GDM1 (cell line): ENCODE measurements around the gene MDM4.
"Not testable (repeated sequence)": the region's sequence is repeated elsewhere in the genome, so short reads cannot be mapped to it uniquely, and the experiment has no call there.

Experiments
- DNase-seq: peaks from one replicate; lab custom pipeline; 2025; lab: John Stamatoyannopoulos, UW

Gene MDM4, protein sequence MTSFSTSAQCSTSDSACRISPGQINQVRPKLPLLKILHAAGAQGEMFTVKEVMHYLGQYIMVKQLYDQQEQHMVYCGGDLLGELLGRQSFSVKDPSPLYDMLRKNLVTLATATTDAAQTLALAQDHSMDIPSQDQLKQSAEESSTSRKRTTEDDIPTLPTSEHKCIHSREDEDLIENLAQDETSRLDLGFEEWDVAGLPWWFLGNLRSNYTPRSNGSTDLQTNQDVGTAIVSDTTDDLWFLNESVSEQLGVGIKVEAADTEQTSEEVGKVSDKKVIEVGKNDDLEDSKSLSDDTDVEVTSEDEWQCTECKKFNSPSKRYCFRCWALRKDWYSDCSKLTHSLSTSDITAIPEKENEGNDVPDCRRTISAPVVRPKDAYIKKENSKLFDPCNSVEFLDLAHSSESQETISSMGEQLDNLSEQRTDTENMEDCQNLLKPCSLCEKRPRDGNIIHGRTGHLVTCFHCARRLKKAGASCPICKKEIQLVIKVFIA

DNA sequence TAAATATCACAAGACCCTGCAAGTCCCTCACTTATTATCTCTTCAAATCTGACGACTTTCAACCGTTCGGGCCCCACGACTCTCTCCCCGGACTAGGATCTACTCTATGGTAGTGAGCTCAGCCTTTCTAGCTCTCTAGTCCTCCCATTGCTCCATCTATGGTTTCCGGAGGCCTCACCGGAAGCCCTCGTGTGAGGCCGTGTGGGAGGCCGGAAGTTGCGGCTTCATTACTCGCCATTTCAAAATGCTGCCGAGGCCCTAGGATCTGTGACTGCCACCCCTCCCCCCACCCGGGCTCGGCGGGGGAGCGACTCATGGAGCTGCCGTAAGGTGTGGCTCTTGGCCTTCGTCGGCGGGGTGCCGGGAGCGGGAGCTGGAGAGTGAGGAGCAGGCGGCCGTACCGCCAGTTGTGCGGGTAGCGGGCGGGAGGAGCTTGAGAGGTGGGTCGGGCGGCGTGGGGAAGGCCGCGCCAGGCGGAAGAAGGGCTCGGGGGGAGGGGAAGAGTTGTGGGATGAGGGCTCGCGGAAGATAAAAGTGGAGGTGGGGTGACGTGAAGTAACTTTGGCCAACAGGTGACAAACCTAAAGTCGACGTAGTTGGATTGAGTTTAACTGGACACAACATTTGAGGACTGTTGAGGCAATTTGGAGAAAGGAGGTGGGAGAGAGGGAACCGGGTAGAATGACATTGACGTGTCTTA is at the start of gene MDM4:
TSS of gene MDM4 (plus strand) at position 227 of the 700 bp plus-strand sequence. CDS start 9,113 bp downstream, outside the sequence.
- DNase-seq, result peak; percentile 93

DNA sequence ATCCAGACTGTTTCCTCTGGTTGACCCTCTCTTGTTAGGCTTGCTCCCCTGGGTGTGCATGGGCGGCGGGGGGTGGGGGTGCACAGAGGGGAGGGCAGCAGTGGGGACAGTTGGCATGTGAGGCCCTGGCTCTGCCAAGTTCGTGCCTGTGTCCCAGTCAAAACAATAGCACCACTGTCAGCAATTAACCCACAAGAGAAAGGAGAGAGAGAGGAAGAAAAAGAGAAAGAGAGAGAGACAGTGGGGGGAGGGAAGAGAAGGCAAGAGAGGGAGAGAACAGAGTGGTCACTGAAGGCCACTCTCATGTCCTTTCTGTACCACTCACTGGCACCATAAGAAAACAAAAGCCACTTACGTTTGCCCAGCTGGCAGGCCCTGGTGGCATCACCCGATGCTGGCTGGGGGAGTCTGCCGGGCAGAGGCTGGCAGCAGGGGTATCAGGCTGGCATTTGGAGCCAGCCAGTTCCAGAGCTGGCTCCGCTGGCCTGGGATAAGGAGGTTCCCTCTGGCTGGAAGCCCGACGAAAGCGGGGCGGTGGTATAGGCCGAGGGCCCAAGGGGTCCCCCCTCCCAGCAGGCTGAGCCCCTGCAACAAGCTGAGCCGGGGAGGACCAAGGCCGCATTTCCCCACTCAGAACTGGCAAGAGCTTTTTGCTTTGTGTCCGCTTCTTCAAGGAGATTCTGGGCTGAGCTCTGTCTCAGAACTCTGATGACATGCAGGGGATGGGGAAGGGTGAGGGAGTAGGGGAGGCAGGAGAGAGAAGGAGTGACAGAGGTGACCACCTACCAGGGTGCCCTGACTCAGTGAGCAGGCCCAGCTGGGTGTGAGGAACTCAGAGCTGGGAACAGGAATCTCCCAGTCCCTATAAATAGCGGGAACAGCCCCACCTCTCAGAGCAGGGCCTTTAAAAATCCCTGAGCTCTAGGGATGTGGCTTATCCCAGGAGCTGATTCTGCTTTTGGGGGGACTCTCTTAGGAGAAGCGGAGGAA is 49.5 kb upstream of the MDM4 start:
- no peak for DNase-seq

DNA sequence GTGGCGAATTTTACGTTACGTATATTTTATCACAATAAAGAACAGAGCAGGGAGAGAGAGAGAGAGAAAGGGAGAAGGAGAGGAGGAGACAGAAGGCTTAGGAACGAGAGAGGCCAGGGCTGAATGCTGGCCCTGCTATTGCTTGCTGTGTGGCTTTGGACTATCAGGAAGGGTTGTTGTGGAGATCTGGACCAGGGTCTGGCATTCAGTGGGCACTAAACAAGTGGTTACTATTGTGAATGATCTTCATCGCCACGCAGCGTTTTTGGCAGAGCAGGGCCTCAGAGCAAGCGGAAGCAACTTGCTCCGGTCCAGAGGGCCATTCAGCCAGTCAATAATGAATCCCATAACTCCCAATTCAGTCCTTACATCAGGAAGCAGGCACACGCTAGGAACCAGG is 48.0 kb upstream of the MDM4 start:
- DNase-seq, result no peak

DNA sequence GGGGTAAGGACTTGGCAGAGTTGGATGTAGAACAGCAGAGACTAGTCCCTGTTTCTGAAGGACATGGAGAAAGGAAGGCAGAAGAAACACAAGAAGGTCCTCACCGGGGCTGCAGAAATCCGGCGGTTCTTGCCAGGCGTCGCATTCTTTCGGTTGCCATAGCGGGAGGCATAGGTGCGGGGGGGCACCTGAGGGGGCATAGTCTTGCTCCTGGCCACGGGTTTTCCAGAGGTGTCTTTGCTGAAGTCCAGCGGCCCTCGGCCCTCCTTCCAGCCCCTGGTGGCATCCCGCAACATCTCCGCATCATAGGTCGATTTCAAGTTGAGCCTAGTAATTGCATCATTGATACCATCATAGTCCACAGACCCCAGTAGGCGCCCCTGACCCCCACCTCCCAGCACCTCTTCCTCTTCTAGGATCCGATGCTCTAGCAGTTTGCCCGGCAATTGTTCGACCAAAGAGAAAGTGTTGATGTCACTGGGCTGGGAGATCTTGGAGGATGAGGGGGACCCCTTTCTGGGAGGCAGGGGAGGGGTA is 47.4 kb upstream of the MDM4 start:
- no peak for DNase-seq

DNA sequence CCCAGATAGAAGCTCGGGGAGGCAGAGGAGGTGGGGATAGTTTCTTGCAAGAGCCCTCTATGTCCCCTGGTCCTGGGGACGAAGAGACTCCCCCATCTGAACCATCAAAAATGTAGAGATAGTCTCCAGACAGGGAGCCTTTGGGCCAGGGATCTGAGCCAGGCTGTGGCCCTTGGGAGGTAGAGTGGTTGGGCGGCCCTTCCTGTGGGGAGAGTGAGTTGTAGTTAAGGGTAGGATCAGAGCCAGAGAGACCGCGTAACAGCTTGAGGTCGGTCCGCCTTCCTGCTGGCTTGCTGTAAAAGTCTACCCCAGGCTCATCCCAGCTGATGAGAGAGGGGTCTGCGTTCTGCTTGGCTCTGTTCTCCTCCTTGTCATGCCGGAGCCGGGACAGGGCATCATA is 46.9 kb upstream of the MDM4 start:
- no peak for DNase-seq

DNA sequence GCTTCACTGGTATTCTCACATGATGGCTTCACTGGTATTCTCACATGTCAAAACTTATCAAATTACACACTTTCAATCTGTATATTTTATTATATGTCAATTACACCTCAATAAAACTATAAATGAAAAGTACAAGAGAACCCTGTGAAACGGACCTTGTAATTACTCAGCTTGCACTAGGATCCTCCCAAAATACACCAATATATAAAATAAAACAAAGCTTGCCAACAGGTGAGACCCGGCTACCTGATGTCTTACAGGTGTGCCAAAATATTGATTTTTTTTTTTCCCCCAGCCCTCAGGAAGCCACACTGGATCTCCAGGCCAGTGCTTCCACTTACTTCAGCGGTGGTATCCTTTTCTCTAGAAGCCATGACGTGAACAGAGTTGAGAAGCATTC is 44.5 kb upstream of the MDM4 start:
- DNase-seq, result no peak

DNA sequence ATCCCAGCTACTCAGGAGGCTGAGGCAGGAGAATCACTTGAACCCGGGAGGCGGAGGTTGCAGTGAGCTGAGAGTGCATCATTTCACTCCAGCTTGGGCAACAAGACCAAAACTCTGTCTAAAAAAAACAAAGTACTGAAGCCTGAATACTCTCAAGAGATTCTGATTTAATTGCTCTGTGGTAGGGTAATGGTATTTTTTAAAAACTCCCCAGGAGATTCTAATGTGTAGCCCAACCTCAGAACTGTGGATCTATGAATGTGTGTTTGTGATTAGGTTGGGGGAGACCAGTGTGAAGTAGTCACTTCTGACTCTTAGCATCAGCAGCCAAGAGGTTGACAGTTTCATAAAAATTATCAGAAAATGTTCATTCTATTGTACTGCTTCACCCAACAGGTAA is 43.5 kb upstream of the MDM4 start:
- no peak for DNase-seq

DNA sequence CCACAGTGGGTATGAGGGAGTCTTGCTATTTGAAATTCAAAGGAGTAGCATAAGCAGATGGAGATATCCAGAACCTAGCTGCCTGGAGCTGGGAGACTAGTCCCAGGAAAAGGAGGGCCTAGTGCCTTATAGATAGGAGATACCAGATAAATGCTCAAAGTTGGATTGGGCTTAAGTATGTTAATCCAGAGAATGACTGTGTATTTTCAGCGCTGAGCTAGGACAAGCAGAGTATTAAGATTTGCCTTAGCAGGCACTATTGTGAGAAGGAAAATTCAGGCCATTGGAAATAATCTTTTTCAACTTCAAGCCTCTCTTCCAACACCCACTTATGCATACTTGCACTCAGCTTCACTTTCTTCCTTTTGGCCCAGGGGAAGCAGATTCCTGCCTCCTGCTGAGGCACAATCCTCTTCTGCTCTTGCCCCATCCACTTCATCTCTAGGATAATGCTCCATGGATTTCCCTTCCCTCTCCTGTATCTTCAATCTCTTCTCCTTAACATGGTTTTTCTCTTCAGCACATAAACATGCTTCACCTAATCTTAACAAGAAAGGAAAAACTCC is 42.7 kb upstream of the MDM4 start:
- no peak for DNase-seq

DNA sequence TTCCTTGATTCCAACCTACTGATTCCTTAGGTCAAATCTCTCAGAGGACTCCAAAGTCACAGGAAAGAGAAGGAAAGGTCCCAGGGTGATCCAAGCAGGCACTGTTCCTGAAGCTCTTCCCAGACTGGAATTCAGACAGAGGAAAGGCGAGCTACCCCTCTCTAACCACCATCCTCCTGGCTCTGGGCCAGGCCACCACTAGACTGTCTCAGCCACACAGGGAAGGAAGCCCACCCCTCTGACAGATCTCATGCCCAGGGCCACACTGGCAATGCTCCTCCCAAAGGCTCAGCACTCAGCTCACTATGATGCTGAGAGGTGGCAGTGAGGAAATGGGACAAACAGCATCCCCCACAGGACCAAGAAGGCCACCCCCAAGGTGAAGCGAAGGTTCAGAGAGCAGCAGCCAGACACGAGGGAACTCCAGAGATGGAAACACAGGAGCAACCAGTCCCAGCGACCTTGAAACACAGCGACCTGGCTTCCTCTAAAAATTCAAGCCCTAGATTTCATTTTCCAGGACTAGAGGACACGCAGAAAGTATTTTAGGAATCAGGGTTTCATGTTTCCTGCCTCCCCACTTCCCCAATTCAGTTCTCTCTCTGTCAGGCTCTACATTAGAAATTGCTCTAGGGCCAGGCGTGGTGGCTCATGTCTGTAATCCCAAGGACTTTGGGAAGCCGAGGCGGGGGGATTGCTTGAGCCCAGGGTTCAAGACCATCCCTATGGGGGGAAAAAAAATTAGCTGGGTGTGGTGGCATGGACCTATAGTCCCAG is 40.4 kb upstream of the MDM4 start:
- DNase-seq, result peak; percentile 39

DNA sequence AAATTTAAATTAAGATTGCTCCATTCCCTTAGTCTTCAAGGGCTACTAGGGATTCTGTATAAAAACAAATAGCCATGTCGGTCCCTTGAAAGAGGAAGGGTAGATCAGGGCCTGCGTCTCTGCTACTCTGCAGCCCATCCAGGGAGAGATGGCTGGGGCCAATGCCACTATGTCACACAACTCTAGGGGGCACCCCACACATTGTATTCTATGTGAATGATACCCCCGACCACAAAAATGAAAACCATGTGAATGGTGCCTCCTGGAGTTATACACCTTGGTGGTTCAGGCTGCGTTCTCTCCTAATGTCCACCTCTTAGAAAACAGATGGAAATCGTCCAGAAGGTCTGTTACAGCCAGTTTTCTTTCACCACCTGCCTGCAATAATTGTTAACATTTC is 39.6 kb upstream of the MDM4 start:
- DNase-seq, result peak; percentile 22

DNA sequence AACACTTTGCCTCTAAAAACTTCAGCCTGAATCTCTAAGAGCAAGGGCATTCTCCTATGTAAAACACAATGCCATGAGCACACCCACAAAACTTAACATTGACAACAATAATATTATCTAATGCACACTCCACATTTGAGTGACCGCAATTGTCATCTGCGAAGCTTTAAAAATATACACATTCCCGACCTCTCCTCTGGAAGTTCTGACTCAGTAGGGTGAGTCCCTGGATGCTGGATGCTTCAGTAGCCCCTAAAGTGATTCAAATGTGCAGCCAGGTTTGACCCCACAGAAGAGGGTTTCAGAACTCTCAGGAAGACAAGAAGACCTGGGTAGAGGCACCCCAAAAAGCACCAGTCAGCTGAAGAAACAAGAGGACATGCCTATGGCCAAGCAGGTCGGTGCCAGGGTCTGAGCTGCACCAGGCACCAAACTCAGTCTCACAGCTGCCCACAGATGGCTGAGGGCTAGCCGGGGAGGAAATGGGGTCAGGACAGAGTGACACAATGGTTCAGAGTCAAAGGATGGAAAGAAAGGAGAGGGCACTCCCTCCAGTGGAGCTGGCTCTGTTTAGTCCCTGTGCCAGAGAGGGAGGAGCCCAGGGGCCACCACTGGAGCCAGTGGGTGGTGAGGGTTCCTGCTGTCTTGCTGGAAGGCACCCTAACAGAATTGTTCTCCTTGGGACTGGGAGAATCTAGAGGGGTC is 39.0 kb upstream of the MDM4 start:
- no peak for DNase-seq

DNA sequence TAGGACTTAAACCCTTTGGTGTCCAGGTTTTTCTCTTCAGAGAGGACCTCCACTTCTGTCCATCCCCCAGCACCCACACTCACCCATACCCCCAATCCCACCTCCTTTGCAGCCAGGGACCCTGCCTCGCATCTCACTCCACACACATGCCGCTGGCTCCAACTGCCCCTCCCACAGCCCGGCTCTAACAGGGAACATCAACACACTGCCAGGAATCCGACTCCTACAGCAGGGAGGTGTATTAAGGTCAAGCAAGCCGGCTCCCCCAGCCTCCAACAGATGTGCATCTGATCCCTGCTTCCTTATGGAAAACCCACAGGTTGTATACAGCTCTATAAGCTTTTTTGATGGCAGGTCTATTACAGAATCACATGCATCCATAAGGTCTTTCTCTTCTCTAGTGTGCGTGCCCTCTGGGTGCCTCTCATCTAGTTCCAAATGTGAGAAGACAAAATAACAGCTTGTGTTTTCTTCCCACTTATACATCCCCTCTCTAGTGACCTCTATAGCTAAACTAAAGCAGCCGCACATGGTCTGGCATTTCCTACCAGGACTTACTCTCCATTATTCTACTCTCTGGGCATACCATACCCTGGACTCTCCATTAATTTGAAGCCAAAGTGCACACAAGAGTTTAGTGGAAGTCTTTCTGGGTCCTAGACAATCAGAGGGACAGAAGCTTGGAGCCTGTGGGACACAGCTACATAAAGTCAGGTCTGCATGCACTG is 37.9 kb upstream of the MDM4 start:
- DNase-seq, result no peak

DNA sequence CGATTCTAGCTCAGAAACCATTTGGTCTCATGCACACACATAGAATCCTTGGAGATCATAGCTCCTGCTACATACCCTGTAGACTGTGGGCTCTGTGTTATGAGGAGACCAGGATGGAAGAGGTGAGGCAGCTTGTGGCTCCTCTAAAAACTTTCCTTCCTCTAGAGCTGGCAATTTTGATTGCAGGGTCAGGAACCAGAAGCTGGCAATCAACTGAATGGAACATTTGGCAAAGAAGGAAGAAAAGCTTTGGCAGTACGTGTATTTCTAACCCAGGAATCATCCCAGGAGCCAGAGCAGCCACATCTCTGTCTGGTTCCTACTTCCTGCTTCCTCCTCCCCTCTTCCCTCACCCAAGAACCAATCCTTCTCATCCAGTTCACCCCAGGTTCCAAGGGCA is 37.3 kb upstream of the MDM4 start:
- DNase-seq, result no peak

DNA sequence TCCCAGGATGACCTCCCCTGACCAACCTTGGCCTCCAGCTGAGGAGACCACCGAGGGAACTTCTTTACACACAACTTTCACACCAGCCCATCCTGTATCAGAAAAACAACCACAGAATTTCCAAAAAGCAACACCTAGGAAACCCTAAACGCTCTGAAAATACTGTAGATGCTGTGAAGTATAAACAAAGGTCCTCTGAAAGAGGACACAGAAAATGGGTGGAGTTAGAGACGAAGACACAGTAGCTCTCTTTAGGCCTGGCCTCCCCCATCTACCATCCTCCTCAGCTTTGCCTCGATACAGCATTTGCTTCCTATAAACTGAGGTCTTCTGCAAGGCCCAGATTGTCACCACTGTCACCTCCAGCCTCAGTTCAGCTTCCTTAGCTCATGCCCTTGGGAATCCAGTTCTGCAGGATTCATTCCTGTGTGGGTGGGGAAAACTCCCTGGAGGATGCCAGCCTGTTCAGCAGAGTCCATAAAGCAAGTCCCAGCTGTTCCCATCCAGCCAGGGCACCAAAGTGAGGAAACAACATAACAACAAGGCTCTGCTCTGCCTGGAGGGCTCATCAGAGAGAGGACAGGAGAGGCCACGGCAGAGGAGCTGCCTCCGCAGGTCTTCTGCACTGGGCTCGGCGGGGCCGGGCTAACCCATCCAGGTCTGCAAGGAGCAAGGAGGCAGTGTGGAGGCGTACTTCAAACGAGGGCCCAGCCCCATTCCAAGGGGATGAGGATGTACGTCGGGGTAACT is 36.6 kb upstream of the MDM4 start:
- DNase-seq, result no peak

DNA sequence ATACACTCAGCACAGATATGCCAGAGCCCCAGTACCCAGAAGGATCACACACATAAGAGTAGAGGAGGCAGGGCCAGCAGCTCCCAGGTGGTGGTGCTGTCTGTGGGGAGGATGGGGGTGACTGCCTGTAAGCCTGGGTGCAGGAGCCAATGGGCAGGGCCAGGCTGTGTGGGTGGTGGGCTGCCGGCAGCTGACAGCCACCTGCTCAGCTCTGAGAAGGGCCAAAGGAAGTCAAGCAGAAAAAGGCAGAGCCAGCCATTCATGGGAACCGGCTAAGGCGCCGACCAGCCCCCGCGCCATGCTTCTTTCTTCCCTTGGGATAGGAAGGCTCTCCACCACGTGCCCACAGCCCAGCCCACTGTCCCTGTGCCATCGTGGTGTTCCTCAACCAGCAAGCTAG is 35.7 kb upstream of the MDM4 start:
- no peak for DNase-seq

DNA sequence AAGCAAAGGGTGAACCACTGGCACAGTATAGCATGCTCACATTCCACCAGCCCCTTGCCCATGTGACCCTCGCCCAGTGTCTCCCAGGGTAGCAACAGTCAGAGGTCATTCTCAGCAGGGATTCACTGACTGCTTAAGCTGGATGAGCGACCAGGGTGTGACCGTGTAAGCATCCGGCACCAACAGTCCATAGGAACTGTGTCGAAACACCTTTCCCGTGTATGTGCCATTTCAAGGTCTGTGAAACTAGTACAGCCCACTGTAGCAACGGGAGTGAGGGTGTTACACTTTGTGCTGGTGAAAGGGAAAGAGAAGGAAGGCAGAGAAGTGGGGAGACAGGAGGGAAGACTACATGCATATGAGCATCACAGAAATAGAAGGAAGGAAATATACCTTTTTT is 32.4 kb upstream of the MDM4 start:
- DNase-seq, result no peak

DNA sequence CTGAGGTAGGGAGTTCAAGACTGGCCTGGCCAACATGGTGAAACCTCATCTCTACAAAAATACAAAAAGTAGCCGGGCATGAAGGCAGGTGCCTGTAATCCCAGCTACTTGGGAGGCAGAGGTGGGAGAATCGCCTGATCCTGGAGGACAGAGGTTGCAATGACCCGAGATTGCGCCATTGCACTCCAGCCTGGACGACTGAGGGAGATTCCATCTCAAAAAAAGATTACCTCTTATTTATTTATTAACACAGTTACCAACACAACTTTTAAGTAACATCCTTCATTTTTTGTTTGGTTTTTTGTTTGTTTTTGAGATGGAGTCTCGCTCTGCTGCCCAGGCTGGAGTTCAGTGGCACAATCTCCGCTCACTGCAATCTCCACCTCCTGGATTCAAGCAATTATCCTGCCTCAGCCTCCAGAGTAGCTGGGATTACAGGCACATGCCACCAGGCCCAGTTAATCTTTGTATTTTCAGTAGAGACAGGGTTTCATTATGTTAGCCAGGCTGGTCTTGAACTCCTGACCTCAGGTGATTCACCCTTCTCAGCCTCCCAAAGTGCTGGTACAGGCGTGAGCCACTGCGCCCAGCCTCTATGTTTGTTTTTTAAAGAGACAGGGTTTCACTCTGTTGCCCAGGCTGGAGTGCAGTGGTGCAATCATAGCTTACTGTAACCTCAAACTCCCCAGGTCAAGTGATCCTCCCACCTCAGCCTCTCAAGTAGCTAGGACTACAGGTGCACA is 29.5 kb upstream of the MDM4 start:
- DNase-seq, result not testable (repeated sequence)

DNA sequence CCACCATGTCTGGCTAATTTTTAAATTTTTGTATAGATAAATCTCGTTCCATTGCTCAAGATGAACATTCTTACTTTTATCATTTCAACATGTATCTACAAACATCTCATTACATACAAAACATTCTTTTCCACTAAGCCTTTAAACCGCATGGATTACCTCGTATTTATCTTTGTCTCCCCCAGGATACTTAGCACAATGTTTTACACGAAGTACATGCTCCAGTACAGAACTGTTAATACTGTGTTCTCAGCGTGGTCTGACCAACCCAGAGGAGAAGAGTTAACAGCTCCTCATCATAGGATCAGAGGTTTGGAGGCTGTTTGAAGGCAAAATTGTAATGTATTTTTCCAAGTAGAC is 29.0 kb upstream of the MDM4 start:
- no peak for DNase-seq
